GM18502 (cell line): Measurements from ENCODE around the gene CYP2F1.

ENCODE experiments used
- ATAC-seq: cut with Tn5 transposase; IDR thresholded peaks from one replicate; pipeline ENCODE4 v1.9.1; 2021; ENCODE audit warnings: mild to moderate bottlenecking; ENCODE audit not compliant: unreplicated experiment, poor library complexity

Gene CYP2F1

DNA sequence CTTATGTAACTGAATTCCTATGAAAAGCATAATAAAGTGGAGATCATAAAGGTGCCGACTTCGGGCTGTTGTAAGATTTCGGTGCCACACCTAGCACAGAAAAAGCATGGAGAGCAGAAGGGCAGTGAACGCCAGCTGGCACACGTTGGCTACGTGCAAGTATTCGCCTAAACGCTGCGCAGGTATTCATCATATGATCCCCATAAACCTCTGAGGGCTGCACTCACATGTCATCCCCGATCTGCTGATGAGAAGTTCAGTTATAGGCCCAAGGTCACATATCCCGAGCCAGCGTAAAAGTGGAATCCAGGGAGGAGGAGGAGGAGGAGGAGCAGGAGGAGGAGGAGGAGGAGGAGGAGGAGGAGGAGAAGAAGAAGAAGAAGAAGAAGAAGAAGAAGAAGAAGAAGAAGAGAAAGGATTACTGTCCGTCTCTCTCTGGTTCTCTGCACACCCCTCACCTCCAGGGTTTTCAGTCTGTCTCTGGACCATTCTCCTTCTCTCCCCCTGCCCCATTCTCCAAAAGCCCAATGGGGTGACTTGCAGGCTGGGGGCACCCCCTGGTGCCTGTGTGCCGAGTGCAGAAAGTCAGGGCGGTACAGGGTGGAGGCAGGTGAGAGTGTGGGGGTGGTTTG lies 60.2 kb downstream of the CYP2F1 start:
- ATAC-seq, result no peak

DNA sequence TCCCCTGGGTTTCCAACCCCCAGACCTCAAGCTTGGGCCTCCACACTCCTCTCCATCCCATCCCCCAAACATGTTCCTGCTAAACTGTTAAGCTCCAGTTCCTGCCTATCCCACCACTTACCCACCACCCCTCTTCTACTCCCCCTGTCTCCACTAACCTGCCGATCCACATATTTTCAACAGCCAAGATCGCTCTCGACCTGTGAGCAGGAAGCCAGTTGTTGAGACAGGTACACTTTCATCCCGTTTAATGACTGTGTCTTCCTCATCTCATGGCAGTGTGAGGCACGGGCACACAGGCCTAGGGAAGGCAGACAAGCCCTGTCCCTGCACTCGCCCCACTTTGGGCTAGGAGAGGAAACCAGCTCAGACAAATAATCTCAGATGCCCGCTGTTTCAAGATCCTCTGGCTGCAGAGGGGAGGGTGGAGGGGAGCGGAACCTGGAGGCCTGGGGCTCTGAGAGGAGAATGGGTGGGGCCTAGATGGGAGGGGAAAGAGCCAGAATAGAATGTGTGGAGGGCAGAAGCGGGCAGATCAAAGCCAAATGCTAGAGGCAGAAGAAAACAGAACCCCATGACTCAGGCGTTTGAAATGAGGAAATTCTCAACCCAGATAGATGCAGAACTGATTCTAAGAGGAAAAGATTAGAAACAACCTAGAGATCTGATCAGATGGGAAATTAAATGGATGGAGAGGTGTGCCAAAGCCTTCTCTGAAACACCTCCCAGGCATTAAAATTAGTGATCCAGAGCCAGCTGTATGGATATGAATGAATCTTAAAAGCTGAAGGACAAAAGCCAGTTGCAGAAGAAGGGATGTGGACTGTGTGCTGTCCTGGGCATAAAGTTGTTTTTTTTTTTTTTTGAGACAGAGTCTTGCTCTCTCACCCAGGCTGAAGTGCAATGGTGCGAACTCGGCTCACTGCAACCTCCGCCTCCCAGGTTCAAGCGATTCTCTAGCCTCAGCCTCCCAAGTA lies 61.9 kb downstream of the CYP2F1 start:
- ATAC-seq, result no peak
